MM.1S (cell line): ENCODE measurements around the gene MYO1F.

Experiments
- DNase-seq: peaks from one replicate; pipeline ENCODE4 v3.0.0-alpha.2; 2015
- H2AFZ ChIP-seq: fragments of 300-600 bp; sonication (generic); 2 replicates; pipeline ENCODE4 v1.6.0; 2016; ENCODE audit warnings: antibody characterized with exemption, low read length
- H3F3A ChIP-seq: fragments of 300-600 bp; sonication (generic); 2 replicates; pipeline ENCODE4 v1.6.1; 2016; ENCODE audit warnings: mild to moderate bottlenecking, antibody characterized with exemption, low read length, moderate library complexity, mixed read lengths; ENCODE audit not compliant: insufficient read depth
- H3K27ac ChIP-seq: fragments of 300-600 bp; sonication (generic); 2 replicates; pipeline ENCODE4 v1.5.1; 2016; ENCODE audit warnings: mild to moderate bottlenecking, low read length
- H3K27me3 ChIP-seq: fragments of 300-600 bp; sonication (generic); replicated peaks from 2 replicates; pipeline ENCODE4 v1.6.0; 2016; ENCODE audit warnings: low read length; ENCODE audit not compliant: insufficient read depth
- H3K36me3 ChIP-seq: fragments of 300-600 bp; sonication (generic); replicated peaks from 2 replicates; pipeline ENCODE4 v1.6.1; 2016; ENCODE audit warnings: mild to moderate bottlenecking, low read length, mixed read lengths; ENCODE audit not compliant: insufficient read depth
- H3K4me1 ChIP-seq: fragments of 300-600 bp; sonication (generic); 2 replicates; pipeline ENCODE4 v1.6.1; 2016; ENCODE audit warnings: low read length, mixed read lengths
- H3K4me2 ChIP-seq: fragments of 300-600 bp; sonication (generic); 2 replicates; pipeline ENCODE4 v1.6.0; 2016; ENCODE audit warnings: low read depth, low read length
- H3K4me3 ChIP-seq: fragments of 300-600 bp; sonication (generic); 2 replicates; pipeline ENCODE4 v1.5.1; 2016; ENCODE audit warnings: low read length, mixed read lengths
- H3K79me2 ChIP-seq: fragments of 300-600 bp; sonication (generic); 2 replicates; pipeline ENCODE4 v1.6.1; 2016; ENCODE audit warnings: mixed run types, low read length, mixed read lengths
- H3K9ac ChIP-seq: fragments of 300-600 bp; sonication (generic); 2 replicates; pipeline ENCODE4 v1.6.1; 2016; ENCODE audit warnings: low read length, mixed read lengths
- H3K9me2 ChIP-seq: fragments of 300-600 bp; sonication (generic); replicated peaks from 2 replicates; pipeline ENCODE4 v1.6.1; 2016; ENCODE audit warnings: mild to moderate bottlenecking, low read length, mixed read lengths; ENCODE audit not compliant: insufficient read depth
- H3K9me3 ChIP-seq: fragments of 300-600 bp; sonication (generic); replicated peaks from 2 replicates; pipeline ENCODE4 v1.6.1; 2016; ENCODE audit warnings: mild to moderate bottlenecking, low read length, mixed read lengths; ENCODE audit not compliant: insufficient read depth
- H4K20me1 ChIP-seq: fragments of 300-600 bp; sonication (generic); 2 replicates; pipeline ENCODE4 v1.6.1; 2016; ENCODE audit warnings: mild to moderate bottlenecking, low read length, moderate library complexity, mixed read lengths; ENCODE audit not compliant: insufficient read depth
- EZH2 ChIP-seq: fragments of 300-600 bp; sonication (generic); optimal IDR thresholded peaks from 2 replicates; pipeline ENCODE3; 2017; ENCODE audit warnings: low read depth, mild to moderate bottlenecking, antibody characterized with exemption, low read length, mixed read lengths
- EZH2phosphoT487 ChIP-seq: fragments of 300-600 bp; sonication (generic); IDR thresholded peaks from 2 replicates; pipeline ENCODE4 v1.6.1; 2018; ENCODE audit warnings: antibody characterized with exemption, low read length
- TF ChIP-seq, protein P1 (sequence below): fragments of 300-600 bp; sonication (generic); IDR thresholded peaks from 2 replicates; pipeline ENCODE4 v1.5.1; 2016; ENCODE audit warnings: antibody characterized with exemption, low read length, mixed read lengths

Gene MYO1F

GRCh38 chr19:8511573-8512101, 65.6 kb downstream of the MYO1F start:
- Histone ChIP-seq H3K9me2 (no peaks in the 10 kb centered on the region), H3K9me3 (no peaks in the 10 kb centered on the region), H3K27ac (no peak overlapping the region), H3K4me2 (no peak overlapping the region), H3K36me3 (no peaks in the 10 kb centered on the region), H3F3A (no peaks in the 10 kb centered on the region), H2AFZ (no peak overlapping the region), H3K4me3 (no peak overlapping the region), H3K27me3 (peaks cover 12% of the 10 kb centered on the region), H3K9ac (no peak overlapping the region), H3K4me1 (no peaks in the 10 kb centered on the region), H3K79me2 (no peaks in the 10 kb centered on the region), H4K20me1 (no peaks in the 10 kb centered on the region)
- TF ChIP-seq, protein P1, sequence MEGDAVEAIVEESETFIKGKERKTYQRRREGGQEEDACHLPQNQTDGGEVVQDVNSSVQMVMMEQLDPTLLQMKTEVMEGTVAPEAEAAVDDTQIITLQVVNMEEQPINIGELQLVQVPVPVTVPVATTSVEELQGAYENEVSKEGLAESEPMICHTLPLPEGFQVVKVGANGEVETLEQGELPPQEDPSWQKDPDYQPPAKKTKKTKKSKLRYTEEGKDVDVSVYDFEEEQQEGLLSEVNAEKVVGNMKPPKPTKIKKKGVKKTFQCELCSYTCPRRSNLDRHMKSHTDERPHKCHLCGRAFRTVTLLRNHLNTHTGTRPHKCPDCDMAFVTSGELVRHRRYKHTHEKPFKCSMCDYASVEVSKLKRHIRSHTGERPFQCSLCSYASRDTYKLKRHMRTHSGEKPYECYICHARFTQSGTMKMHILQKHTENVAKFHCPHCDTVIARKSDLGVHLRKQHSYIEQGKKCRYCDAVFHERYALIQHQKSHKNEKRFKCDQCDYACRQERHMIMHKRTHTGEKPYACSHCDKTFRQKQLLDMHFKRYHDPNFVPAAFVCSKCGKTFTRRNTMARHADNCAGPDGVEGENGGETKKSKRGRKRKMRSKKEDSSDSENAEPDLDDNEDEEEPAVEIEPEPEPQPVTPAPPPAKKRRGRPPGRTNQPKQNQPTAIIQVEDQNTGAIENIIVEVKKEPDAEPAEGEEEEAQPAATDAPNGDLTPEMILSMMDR: 0 out of 2 replicates have a peak, but pooled peaks have one; percentile 9
- TF ChIP-seq EZH2: no peak
- DNase-seq: no peak

- no peaks in the 10 kb centered on the region for H3K36me3 ChIP-seq
- H3K27me3 ChIP-seq: peaks cover 5% of the 10 kb centered on the region; the same call in 1 of the 2 replicates
- no peaks in the 10 kb centered on the region for H4K20me1 ChIP-seq
- no peak overlapping the region for H3K4me3 ChIP-seq
- no peak overlapping the region for H2AFZ ChIP-seq
- H3K27ac ChIP-seq: no peak overlapping the region
- no peaks in the 10 kb centered on the region for H3F3A ChIP-seq
- H3K79me2 ChIP-seq: no peaks in the 10 kb centered on the region
- TF ChIP-seq, protein P1: no peak
- TF ChIP-seq EZH2: no peak
- no peak for TF ChIP-seq EZH2phosphoT487
- no peaks in the 10 kb centered on the region for H3K4me1 ChIP-seq
- no peaks in the 10 kb centered on the region for H3K9me3 ChIP-seq
- H3K9me2 ChIP-seq: no peaks in the 10 kb centered on the region
- no peak overlapping the region for H3K4me2 ChIP-seq
- H3K9ac ChIP-seq: no peak overlapping the region
- DNase-seq: no peak
These were observed 66.6 kb downstream of the MYO1F start for GRCh38 chr19:8510589-8511115.

DNA sequence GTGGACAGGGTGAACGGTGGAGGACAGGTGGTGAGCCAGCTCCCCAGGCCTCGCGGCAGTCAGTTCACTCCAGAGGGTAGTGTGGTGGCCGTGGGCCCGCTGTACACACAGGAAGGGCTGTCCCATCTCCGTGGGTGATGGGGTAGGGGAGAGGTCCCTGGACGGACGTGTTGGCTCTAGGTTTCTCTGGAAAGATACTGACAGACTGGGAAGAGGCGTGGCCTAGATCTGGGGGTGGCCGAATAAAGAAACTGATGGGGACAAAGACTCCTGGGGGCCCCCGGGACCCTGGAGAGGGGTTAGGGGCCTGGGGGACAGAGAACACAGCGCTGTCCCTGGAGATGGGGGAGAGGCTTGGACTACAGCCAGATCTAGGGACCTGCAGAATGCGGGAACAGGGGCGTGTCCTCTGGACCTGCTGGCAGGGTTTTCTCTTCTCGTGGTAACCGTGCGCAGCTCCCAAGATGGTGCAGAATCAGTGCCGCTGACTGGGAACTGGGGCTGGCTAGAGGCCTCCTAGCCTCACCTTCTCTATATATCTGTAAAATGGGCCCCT, 70.8 kb downstream of the MYO1F start:
- peaks cover 16% of the 10 kb centered on the region for H3K27me3 ChIP-seq
- H3F3A ChIP-seq: no peaks in the 10 kb centered on the region
- H2AFZ ChIP-seq: peak overlapping the region; percentile 87
- H3K79me2 ChIP-seq: no peaks in the 10 kb centered on the region
- H3K36me3 ChIP-seq: no peaks in the 10 kb centered on the region
- TF ChIP-seq EZH2phosphoT487 (no peak), EZH2 (no peak)
- TF ChIP-seq, protein P1: peak; percentile 14; the same call in 1 of the 2 replicates
- no peaks in the 10 kb centered on the region for H3K9me2 ChIP-seq
- no peaks in the 10 kb centered on the region for H4K20me1 ChIP-seq
- peak overlapping the region; percentile 33; the same call in 1 of the 2 replicates for H3K9ac ChIP-seq
- H3K4me3 ChIP-seq: peak overlapping the region; percentile 69
- H3K27ac ChIP-seq: no peak overlapping the region
- H3K4me2 ChIP-seq: peak overlapping the region; percentile 97
- DNase-seq: no peak
- H3K9me3 ChIP-seq: no peaks in the 10 kb centered on the region
- H3K4me1 ChIP-seq: no peaks in the 10 kb centered on the region
